Natural killer cell (primary cell): ENCODE results near the gene BRD2. TPM values are rescaled to one million over a fixed set of nuclear protein-coding genes. Genes with fewer than 3 reads are reported as not detected.

Source experiments
- ATAC-seq, 3 donors: fragments of 150-1000 bp in 2 of 3; fragments of 200-7000 bp in 1 of 3; cut with Tn5 transposase; 1 replicate in 1 of 3; 2 replicates in 2 of 3; pipeline ENCODE4 v1.10.0; 2021; ENCODE audit warnings: mild to moderate bottlenecking in 2 of 3, moderate library complexity in 2 of 3
- DNase-seq, 2 donors: peaks; one replicate each; pipeline versions ENCODE4 v3.0.0 to v3.0.0-alpha.2; 2013 to 2021; ENCODE audit warnings: mixed read lengths in 1 of 2
- H3K27ac ChIP-seq: one replicate; pipeline ENCODE4 v1.5.1; 2013; ENCODE audit warnings: mild to moderate bottlenecking, low read length
- H3K27me3 ChIP-seq: one replicate; pipeline ENCODE4 v1.6.1; 2013; ENCODE audit warnings: low read length; ENCODE audit not compliant: control insufficient read depth, insufficient read depth
- H3K36me3 ChIP-seq: one replicate; pipeline ENCODE4 v1.6.1; 2013; ENCODE audit warnings: low read length; ENCODE audit not compliant: control insufficient read depth, insufficient read depth
- H3K4me1 ChIP-seq: one replicate; pipeline ENCODE4 v1.6.1; 2013; ENCODE audit warnings: low read length; ENCODE audit not compliant: control insufficient read depth, insufficient read depth
- H3K4me3 ChIP-seq: one replicate; pipeline ENCODE4 v1.5.1; 2013; ENCODE audit warnings: low read length
- H3K9me3 ChIP-seq: one replicate; pipeline ENCODE4 v1.6.1; 2013; ENCODE audit warnings: low read length; ENCODE audit not compliant: control insufficient read depth, insufficient read depth
- H3K27ac Mint-ChIP-seq, 2 donors: one replicate each; pipeline ENCODE4 v1.8.0; 2022; ENCODE audit warnings: mild to moderate bottlenecking in 2 of 2, mixed read lengths in 2 of 2, moderate library complexity in 1 of 2
- H3K27me3 Mint-ChIP-seq, 2 donors: one replicate each; pipeline ENCODE4 v1.8.0; 2022; ENCODE audit warnings: low read depth in 2 of 2, mixed read lengths in 2 of 2
- H3K36me3 Mint-ChIP-seq: one replicate; pipeline ENCODE4 v1.8.0; 2022; ENCODE audit warnings: mixed read lengths
- H3K4me1 Mint-ChIP-seq, 2 donors: one replicate each; pipeline ENCODE4 v1.8.0; 2022; ENCODE audit warnings: mixed read lengths in 2 of 2
- H3K4me3 Mint-ChIP-seq: one replicate; pipeline ENCODE4 v1.8.0; 2022; ENCODE audit warnings: mild to moderate bottlenecking, moderate library complexity, mixed read lengths
- H3K9me3 Mint-ChIP-seq, 2 donors: one replicate each; pipeline ENCODE4 v1.8.0; 2022; ENCODE audit warnings: mixed read lengths in 2 of 2
- WGBS: methylation state at CpG from one replicate; pipeline ENCODE4 v1.1.7; 2013; ENCODE audit warnings: missing lambda C conversion rate; ENCODE audit not compliant: insufficient coverage; 5-methylcytosine and 5-hydroxymethylcytosine counted together
- intact Hi-C: fragments of 100-400 bp; cut with micrococcal nuclease; formaldehyde crosslinking; loops from one replicate; pipeline ENCODE4 v1.14.2; 2022
- total RNA-seq, 4 donors: library from RNA; stranded (reverse); fragments of 120-200 nt in 1 of 4; gene quantifications; one replicate each; pipeline versions ENCODE4 v1.2.3 to v1.2.4, GENCODE V29; 2013 to 2022
- TF ChIP-seq, protein P1 (sequence below): fragments of 200-600 bp; IDR thresholded peaks from one replicate; pipeline ENCODE4 v1.8.0; 2022; ENCODE audit warnings: antibody characterized with exemption

The BRD2 gene
- total RNA-seq, 3 donors from 2014 or later (not counting 1 experiment from before 2014, with no cell fraction given), result 653 to 886 (median 714) TPM

DNA sequence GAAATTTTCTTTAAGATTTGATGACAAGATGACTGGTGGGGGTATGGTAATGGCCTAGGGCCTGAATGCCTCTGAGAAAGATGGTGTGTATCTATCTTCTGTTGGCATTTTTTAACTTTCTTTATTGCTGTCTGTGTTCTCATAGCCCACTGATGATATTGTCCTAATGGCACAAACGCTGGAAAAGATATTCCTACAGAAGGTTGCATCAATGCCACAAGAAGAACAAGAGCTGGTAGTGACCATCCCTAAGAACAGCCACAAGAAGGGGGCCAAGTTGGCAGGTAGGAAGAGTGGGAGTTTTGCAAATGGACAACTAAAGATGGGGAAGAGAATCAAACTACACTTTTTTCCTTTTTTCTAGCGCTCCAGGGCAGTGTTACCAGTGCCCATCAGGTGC, 7.5 kb downstream of the BRD2 start:
- Mint-ChIP-seq H3K27me3 (no peaks in the 10 kb centered on the region), H3K4me3 (peak overlapping the region; percentile 96), H3K4me1 (peaks cover 77 to 83% of the 10 kb centered on the region in 2 donors), H3K36me3 (peaks cover 53% of the 10 kb centered on the region), H3K9me3 (no peaks in the 10 kb centered on the region), H3K27ac (peak overlapping the region; percentile 91 to 97)
- no peak overlapping the region for H3K4me3 ChIP-seq
- peaks cover 35% of the 10 kb centered on the region for H3K4me1 ChIP-seq
- H3K9me3 ChIP-seq, result no peaks in the 10 kb centered on the region
- TF ChIP-seq, protein P1, sequence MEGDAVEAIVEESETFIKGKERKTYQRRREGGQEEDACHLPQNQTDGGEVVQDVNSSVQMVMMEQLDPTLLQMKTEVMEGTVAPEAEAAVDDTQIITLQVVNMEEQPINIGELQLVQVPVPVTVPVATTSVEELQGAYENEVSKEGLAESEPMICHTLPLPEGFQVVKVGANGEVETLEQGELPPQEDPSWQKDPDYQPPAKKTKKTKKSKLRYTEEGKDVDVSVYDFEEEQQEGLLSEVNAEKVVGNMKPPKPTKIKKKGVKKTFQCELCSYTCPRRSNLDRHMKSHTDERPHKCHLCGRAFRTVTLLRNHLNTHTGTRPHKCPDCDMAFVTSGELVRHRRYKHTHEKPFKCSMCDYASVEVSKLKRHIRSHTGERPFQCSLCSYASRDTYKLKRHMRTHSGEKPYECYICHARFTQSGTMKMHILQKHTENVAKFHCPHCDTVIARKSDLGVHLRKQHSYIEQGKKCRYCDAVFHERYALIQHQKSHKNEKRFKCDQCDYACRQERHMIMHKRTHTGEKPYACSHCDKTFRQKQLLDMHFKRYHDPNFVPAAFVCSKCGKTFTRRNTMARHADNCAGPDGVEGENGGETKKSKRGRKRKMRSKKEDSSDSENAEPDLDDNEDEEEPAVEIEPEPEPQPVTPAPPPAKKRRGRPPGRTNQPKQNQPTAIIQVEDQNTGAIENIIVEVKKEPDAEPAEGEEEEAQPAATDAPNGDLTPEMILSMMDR, result no peak
- 76% methylated on average over 2 of the region's 2 CpGs for WGBS
- H3K36me3 ChIP-seq, result peaks cover 79% of the 10 kb centered on the region
- no peak for DNase-seq
- no peaks in the 10 kb centered on the region for H3K27me3 ChIP-seq
- ATAC-seq, result no peak
- H3K27ac ChIP-seq, result no peak overlapping the region
- intact Hi-C loops, result no loop called here

DNA sequence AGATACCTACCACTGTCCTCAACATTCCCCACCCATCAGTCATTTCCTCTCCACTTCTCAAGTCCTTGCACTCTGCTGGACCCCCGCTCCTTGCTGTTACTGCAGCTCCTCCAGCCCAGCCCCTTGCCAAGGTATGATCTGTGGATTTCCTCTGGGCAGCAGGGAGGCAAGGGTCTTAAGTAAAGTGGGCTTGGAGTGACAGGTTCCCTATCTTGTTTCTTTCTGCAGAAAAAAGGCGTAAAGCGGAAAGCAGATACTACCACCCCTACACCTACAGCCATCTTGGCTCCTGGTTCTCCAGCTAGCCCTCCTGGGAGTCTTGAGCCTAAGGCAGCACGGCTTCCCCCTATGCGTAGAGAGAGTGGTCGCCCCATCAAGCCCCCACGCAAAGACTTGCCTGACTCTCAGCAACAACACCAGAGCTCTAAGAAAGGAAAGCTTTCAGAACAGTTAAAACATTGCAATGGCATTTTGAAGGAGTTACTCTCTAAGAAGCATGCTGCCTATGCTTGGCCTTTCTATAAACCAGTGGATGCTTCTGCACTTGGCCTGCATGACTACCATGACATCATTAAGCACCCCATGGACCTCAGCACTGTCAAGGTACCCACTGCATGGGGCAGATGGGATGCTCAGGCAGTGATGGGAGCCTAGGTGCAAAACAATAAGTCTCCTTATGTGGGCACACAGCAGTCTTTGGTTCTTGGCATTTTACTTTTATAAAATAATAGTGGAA, 8.1 kb downstream of the BRD2 start:
- Histone ChIP-seq H3K4me1 (peaks cover 35% of the 10 kb centered on the region), H3K4me3 (no peak overlapping the region), H3K36me3 (peaks cover 85% of the 10 kb centered on the region), H3K27me3 (no peaks in the 10 kb centered on the region), H3K9me3 (no peaks in the 10 kb centered on the region), H3K27ac (no peak overlapping the region)
- H3K9me3 Mint-ChIP-seq, result no peaks in the 10 kb centered on the region
- peaks cover 76% of the 10 kb centered on the region in 2 donors for H3K4me1 Mint-ChIP-seq
- H3K36me3 Mint-ChIP-seq, result peaks cover 55% of the 10 kb centered on the region
- no peaks in the 10 kb centered on the region for H3K27me3 Mint-ChIP-seq
- TF ChIP-seq, protein P1, result no peak
- 88% methylated on average over 7 of the region's 7 CpGs for WGBS
- ATAC-seq (no peak), DNase-seq (no peak)
- intact Hi-C loops, result no loop called here
- H3K4me3 Mint-ChIP-seq, result peak overlapping the region; percentile 96
- H3K27ac Mint-ChIP-seq, result peak overlapping the region; percentile 91 to 97

DNA sequence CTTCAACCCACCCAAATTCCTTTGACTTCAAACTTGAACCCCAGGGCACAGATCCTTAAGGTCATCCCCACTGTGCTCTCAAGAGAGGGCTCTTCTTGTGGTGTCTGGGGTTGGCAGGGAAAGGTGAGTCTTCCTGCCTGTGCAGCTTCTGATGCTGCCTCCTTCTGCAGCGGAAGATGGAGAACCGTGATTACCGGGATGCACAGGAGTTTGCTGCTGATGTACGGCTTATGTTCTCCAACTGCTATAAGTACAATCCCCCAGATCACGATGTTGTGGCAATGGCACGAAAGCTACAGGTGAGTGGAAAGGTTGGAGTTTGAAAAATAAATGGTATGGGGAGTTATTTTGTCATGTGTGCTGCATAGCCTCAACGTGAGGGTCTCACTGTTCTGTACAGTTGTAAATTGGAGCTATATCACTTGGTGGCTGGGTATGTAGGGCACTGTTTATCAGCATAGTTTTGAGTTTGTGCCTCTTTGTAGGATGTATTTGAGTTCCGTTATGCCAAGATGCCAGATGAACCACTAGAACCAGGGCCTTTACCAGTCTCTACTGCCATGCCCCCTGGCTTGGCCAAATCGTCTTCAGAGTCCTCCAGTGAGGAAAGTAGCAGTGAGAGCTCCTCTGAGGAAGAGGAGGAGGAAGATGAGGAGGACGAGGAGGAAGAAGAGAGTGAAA, 9.0 kb downstream of the BRD2 start:
- no peaks in the 10 kb centered on the region for H3K9me3 Mint-ChIP-seq
- Histone ChIP-seq H3K9me3 (no peaks in the 10 kb centered on the region), H3K4me3 (no peak overlapping the region), H3K4me1 (peaks cover 33% of the 10 kb centered on the region), H3K27me3 (no peaks in the 10 kb centered on the region), H3K36me3 (peaks cover 91% of the 10 kb centered on the region), H3K27ac (no peak overlapping the region)
- WGBS, result 83% methylated on average over 10 of the region's 10 CpGs
- no peaks in the 10 kb centered on the region for H3K27me3 Mint-ChIP-seq
- peaks cover 69 to 79% of the 10 kb centered on the region in 2 donors for H3K4me1 Mint-ChIP-seq
- TF ChIP-seq, protein P1, result no peak
- peak overlapping the region; percentile 91 to 97 for H3K27ac Mint-ChIP-seq
- peak in 1 of 2 donors; percentile 18 for DNase-seq
- intact Hi-C loops, result no loop called here
- peaks cover 62% of the 10 kb centered on the region for H3K36me3 Mint-ChIP-seq
- peak overlapping the region; percentile 22 for H3K4me3 Mint-ChIP-seq
- no peak for ATAC-seq
